Activated T-cell treated with anti-CD3 and anti-CD28 coated beads for 4 hours (primary cell): Measurements from ENCODE around the gene RAD51AP1.
"Not testable (repeated sequence)": the region's sequence is repeated elsewhere in the genome, so short reads cannot be mapped to it uniquely, and the experiment has no call there.

Experiments
- DNase-seq: peaks from one replicate; pipeline ENCODE4 v3.0.0-alpha.2; 2020

RAD51AP1 gene, protein sequence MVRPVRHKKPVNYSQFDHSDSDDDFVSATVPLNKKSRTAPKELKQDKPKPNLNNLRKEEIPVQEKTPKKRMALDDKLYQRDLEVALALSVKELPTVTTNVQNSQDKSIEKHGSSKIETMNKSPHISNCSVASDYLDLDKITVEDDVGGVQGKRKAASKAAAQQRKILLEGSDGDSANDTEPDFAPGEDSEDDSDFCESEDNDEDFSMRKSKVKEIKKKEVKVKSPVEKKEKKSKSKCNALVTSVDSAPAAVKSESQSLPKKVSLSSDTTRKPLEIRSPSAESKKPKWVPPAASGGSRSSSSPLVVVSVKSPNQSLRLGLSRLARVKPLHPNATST

GRCh38 chr12:4538207-4539160, at the start of gene RAD51AP1:
RAD51AP1 (plus strand) TSS chr12:4538890; CDS start chr12:4538940, 50 bp downstream.
- DNase-seq = peak; percentile 90

DNA sequence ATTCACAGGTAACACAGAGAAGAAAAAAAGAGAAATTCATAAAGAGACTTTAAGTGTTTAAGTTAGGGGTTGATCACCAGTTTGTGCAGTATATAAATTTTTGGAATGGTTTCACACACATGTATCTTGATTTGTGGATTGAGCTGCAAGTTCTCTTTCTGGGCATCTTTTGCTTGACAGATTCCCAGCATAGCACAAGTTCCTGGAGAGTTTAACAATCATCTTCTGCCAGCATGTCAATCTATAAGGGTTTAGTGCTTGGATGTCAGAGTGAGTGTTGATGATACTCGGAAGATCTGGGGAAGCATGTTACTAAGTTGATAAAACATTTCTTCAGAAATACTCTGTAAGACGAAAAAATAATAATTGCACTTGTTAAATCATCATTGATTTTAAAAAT, 49.1 kb upstream of the RAD51AP1 start:
- no peak for DNase-seq

GRCh38 chr12:4490973-4491372, 47.7 kb upstream of the RAD51AP1 start:
- no peak for DNase-seq

GRCh38 chr12:4496145-4496838, 42.4 kb upstream of the RAD51AP1 start:
- DNase-seq = no peak

DNA sequence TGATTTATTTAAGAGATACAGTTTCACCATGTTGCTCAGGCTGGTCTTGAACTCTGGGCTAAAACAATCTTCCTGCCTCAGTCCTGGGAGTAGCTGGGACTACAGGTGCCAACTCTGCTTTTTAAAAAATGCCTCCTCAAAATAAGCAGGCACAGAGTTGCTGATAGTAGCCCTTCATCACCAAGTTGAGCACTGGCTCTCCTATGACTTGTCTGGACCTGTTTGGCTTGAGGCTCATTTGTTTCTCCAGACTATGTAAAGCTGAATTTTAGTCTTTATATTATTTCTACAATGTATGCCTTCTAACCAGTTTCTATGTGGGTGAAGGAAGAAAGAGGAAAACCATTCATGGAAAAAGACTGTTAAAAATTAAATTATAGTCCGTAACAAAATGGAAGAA, 39.5 kb upstream of the RAD51AP1 start:
- no peak for DNase-seq

GRCh38 chr12:4505376-4505986, 33.2 kb upstream of the RAD51AP1 start:
- DNase-seq = no peak

DNA sequence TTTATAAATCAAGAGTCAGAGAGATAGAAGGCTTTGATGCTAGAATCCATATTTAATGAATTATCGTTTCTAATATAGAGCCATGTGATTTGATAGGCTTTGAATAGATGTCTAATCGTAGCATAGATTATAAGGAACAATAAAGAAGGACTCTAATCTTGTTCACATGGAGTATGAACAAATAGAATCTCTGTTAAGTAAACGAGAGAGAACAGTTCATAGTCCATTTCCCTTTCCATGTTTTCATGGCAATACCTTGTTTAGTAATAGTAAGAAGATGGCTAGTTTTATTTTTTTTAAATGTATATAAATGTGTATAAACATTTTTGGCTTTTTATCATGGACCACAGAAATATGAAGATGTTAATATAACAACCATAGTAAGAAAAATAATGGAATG, 32.3 kb upstream of the RAD51AP1 start:
- no peak for DNase-seq

- DNase-seq = no peak
Observed at GRCh38 chr12:4506870-4507269, 31.8 kb upstream of the RAD51AP1 start.

DNA sequence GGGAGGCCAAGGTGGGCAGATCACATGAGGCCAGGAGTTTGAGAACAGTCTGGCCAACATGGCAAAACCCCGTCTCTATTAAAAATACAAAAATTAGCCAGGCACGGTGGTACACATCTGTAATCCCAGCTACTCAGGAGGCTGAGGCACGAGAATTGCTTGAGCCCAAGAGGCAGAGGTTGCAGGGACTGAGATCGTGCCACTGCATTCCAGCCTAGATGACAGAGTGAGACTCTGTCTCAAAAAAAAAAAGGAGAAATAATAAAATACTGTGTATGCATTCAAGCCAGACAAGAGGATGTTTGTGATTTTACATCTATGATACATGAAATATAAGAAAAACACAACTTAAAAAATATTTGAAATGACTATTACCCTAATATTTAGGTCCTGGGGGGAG, 30.2 kb upstream of the RAD51AP1 start:
- DNase-seq = not testable (repeated sequence)

GRCh38 chr12:4509269-4509668, 29.4 kb upstream of the RAD51AP1 start:
- not testable (repeated sequence) for DNase-seq

GRCh38 chr12:4518106-4518728, 20.5 kb upstream of the RAD51AP1 start:
- no peak for DNase-seq

DNA sequence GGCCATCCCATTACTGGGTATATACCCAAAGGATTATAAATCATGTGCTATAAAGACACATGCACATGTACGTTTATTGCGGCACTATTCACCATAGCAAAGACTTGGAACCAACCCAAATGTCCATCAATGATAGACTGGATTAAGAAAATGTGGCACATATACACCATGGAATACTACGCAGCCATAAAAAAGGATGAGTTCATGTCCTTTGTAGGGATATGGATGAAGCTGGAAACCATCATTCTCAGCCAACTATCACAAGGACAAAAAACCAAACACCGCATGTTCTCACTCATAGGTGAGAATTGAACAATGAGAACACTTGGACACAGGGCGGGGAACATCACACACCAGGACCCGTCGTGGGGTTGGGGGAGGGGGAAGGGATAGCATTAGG, 15.2 kb upstream of the RAD51AP1 start:
- DNase-seq = not testable (repeated sequence)

DNA sequence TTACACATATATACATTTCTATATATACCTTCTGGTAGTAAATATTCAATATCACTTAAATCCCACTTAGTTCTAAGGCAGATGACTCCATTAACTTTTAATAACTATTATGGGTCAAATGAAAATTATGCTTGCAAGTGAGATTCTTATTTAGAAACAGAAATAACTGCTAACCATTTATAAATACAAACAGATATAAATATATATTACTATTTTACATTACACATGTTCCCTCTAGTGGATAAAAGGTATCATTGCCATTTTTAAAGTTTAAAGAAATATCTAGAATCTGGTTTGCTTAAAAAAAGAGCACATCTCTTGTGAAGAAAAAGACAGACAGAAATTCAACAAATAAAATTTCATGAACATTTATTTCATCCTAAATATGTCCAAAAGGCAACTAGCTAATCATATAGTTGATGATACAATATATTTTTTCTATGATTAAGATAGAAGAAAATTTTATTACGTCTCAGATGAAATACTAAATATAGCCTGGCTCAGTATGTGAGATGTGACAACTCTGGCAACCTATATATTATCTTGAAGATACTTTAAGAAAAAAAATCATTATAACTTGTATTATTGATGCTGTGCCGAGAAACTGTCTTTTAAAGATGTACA, 11.7 kb upstream of the RAD51AP1 start:
- no peak for DNase-seq

- DNase-seq = no peak
Observed at GRCh38 chr12:4530160-4530559, 8.5 kb upstream of the RAD51AP1 start.

DNA sequence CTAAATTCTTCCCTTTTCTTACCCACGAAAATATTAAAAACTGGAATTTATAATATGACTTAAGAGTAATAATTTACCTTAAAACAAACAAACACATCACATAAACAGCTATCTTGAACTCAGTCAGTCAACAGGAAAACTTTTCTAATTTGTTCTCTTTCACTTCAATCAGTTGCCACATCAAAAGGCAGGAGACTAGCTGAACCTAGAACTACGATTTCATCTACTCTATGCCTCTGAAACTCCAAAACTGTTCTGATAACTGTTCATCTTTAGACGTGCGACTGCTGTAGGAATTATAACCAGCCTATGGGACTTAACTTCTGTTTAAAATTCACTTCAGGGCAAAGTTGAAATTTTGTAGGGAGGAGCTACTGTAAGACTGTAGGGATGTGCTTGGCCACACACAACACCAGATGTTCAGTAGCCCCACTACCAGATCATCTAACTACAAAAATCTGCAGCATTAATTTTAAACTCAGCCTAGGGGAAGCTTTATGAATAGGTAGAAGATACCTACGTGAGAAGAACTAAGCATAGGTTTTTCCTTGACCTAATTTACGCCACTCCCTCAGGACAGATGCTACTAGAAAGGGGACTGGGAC, 7.6 kb upstream of the RAD51AP1 start:
- no peak for DNase-seq

DNA sequence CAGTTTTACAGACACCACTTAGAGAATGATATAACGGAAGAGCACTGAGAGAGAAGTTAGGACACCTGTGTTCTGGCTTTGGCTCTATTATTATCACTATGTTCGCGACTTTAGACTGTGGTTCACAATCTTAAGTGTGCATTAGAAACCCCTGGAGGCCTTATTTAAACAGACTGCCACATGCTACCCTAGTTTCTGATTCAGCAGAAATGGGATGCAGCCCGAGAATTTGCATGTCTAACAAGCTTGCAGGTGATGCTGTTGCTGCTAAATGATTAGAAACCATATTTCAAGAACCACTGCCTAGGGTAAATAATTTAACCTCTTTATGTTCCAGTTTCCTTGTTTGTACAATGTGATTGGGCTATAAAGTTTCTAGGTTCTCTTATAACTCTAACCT, 3.6 kb upstream of the RAD51AP1 start:
- no peak for DNase-seq

GRCh38 chr12:4535871-4536270, 2.8 kb upstream of the RAD51AP1 start:
- no peak for DNase-seq

DNA sequence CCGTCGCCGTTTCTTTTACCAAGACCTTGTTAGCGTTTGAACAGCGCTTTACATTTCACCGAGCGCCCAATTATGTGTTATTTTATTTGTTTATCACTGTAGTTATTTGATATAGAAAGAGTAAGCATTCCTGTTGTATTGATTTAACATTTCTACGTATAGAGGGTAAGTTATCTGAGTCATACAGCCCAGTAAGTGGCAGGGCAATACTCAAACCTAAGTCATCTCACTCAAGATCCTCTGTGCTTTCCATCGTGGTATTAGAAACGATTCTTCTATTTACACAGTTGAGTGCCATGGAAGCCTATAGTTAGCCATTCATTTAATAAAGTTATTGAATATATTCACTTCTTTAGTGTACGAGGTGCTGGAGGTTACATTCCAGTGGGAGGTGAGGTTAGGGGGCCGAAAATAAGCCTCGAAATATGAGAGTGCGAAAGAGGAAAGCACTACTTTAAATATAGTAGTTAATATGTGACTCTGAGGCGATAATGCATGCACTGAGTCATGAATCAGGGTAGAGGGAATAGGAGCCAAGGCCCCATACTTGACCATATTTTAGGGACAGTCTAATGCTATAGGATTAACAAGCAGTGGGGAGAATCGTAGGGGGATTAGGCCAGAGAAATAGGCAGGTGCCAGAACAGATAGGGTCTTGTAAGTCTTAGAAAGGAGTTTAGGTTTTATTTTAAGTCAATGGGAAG, 629 bp downstream of the RAD51AP1 start:
- DNase-seq = no peak

DNA sequence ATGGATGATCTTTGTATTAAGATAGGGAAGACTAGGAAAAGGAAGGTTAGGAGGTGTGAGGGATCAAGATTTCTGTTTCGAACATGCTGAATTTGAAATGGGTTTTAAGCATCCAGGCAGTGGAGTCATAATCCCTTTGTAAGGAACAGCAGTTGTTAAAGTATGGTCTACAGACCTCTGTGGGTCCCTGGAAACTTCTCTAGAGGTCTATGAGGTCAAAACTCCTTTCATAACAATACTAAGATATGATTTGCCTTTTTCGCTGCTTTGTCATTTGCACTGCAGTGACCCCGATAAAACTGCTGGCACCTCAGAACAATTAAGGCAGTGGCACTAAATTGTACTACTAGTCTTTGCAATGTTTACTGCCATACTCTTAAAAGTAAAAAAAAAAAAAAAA, 1.5 kb downstream of the RAD51AP1 start:
- no peak for DNase-seq

DNA sequence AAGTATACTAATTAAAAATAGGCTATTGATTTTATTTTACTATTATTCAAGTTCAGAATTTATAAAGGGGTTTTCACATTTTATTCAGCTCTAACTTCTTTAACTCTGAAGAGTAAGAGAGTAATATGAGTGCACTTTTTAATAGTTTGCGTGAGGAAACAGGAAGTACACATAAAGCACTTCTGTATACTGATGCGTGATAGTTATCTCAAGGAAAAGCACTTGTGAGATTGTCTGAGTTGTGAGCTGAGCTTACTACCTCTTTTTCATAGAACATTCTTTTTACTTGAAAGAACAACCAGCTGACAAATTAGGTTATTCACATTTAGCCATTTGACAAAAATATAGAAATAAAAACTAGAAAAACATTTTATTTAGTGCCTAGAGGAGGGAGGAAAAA, 1.9 kb downstream of the RAD51AP1 start:
- DNase-seq = no peak

- no peak for DNase-seq
Observed at GRCh38 chr12:4545195-4545594, 6.5 kb downstream of the RAD51AP1 start.
